H1 (cell line): ENCODE results near the gene AURKB. TPM values are rescaled to one million over a fixed set of nuclear protein-coding genes. Genes with fewer than 3 reads are reported as not detected.

ENCODE experiments used
- ATF3 ChIP-seq: IDR thresholded peaks from 2 replicates; pipeline ENCODE4 v1.6.1; 2011; ENCODE audit warnings: low read depth, mild to moderate bottlenecking, low read length; ENCODE audit not compliant: insufficient read depth
- BCL11A ChIP-seq, 2 experiments: IDR thresholded peaks; one replicate each; pipeline ENCODE4 v1.6.1; 2011; ENCODE audit warnings: low read depth in 2 of 2, low read length in 2 of 2, mild to moderate bottlenecking in 2 of 2
- CREB1 ChIP-seq: IDR thresholded peaks from 2 replicates; pipeline ENCODE4 v1.6.1; 2012; ENCODE audit warnings: inconsistent platforms
- EGR1 ChIP-seq: IDR thresholded peaks from 2 replicates; pipeline ENCODE4 v1.6.1; 2011; ENCODE audit warnings: low read depth, low read length, borderline replicate concordance
- KDM4A ChIP-seq: IDR thresholded peaks from one replicate; pipeline ENCODE4 v1.7.1; 2012; ENCODE audit warnings: low read depth, mild to moderate bottlenecking, moderate library complexity, low read length, inconsistent platforms; ENCODE audit not compliant: severe bottlenecking
- POLR2AphosphoS5 ChIP-seq: IDR thresholded peaks from 2 replicates; pipeline ENCODE4 v1.6.1; 2011; ENCODE audit warnings: low read depth, low read length
- SIN3A ChIP-seq, 2 experiments: IDR thresholded peaks in 1 of 2; conservative IDR thresholded peaks in 1 of 2; 2 replicates each; pipeline ENCODE4 v1.6.1; 2011 to 2012; ENCODE audit warnings: low read length in 2 of 2, improper control_type of control experiment in 1 of 2, low read depth in 1 of 2, mild to moderate bottlenecking in 1 of 2
- SIX5 ChIP-seq: IDR thresholded peaks from 2 replicates; pipeline ENCODE4 v1.6.1; 2011; ENCODE audit warnings: mild to moderate bottlenecking, low read depth, low read length
- SP1 ChIP-seq: IDR thresholded peaks from 2 replicates; pipeline ENCODE4 v1.6.1; 2011; ENCODE audit warnings: low read depth, low read length
- SRF ChIP-seq: IDR thresholded peaks from 2 replicates; pipeline ENCODE4 v1.6.1; 2011; ENCODE audit warnings: mild to moderate bottlenecking, low read depth, low read length, moderate library complexity
- TAF1 ChIP-seq: IDR thresholded peaks from 2 replicates; pipeline ENCODE4 v1.6.1; 2011; ENCODE audit warnings: mild to moderate bottlenecking, low read depth, low read length
- TBP ChIP-seq: IDR thresholded peaks from 2 replicates; pipeline ENCODE4 v1.6.1; 2011; ENCODE audit warnings: low read depth, low read length, improper control_type of control experiment
- TEAD4 ChIP-seq: IDR thresholded peaks from 2 replicates; pipeline ENCODE4 v1.6.1; 2012; ENCODE audit warnings: low read depth, low read length, inconsistent platforms, mixed read lengths
- polyA plus RNA-seq, 7 experiments: library from polyadenylated mRNA; depleted of rRNA in 3 of 7; stranded (reverse) in 5 of 7; unstranded in 2 of 7; fragments of >200 nt in 5 of 7; fragments of 200-250 nt in 2 of 7; gene quantifications; 1 replicate in 5 of 7; 2 replicates in 1 of 7; 4 replicates in 1 of 7; pipeline versions ENCODE4 v1.2.1 to v1.2.3, GENCODE V29; 2011 to 2013; ENCODE audit warnings: missing spikeins in 2 of 7, mixed read lengths in 2 of 7
- total RNA-seq: library from RNA; stranded (reverse); fragmentation: NEBNext Ultra II Directional; extraction: Animal tissue kit (Norgen Biotek cat#: 25700); gene quantifications from 2 replicates; pipeline ENCODE4 v1.2.1, GENCODE V29; 2021

Gene AURKB
- total and polyA plus RNA-seq, 2 of the 8 experiments (the other 6 are each of a cell fraction or from before 2014, with no cell fraction given) = 102 to 160 TPM

- TF ChIP-seq BCL11A (IDR thresholded peaks at IDR 0.05; ENCODE audit: low read depth in 2 of 2, low read length in 2 of 2) = no peak
- peak; percentile 90 for TF ChIP-seq POLR2AphosphoS5
- peak; percentile 40; the same call in 1 of the 2 replicates for TF ChIP-seq EGR1
- TF ChIP-seq KDM4A = no peak
- no peak for TF ChIP-seq TEAD4
- peak; percentile 69; the same call in 1 of the 2 replicates for TF ChIP-seq TBP
- TF ChIP-seq TAF1 = peak; percentile 73
- no peak for TF ChIP-seq ATF3
- no peak; a peak in 1 of 4 replicates for TF ChIP-seq SIN3A (conservative IDR thresholded peaks at IDR 0.05 in 1 of 2, IDR thresholded peaks at IDR 0.05 in 1 of 2; ENCODE audit: low read depth in 1 of 2, low read length in 2 of 2)
- TF ChIP-seq SIX5 = no peak
- TF ChIP-seq CREB1 = peak; percentile 15; the same call in 1 of the 2 replicates
- peak; percentile 37; the same call in 1 of the 2 replicates for TF ChIP-seq SP1
- no peak for TF ChIP-seq SRF
Measured at GRCh38 chr17:8162997-8163977, 47.1 kb downstream of the AURKB start (continued).
